NCI-H2081 treated with DMSO at 0.1 percent for 48 hours (cell line): ENCODE measurements around the gene PSMD11.

Experiments used
- DNase-seq: peaks from one replicate; lab custom pipeline; 2025; lab: John Stamatoyannopoulos, UW

The PSMD11 gene

DNA sequence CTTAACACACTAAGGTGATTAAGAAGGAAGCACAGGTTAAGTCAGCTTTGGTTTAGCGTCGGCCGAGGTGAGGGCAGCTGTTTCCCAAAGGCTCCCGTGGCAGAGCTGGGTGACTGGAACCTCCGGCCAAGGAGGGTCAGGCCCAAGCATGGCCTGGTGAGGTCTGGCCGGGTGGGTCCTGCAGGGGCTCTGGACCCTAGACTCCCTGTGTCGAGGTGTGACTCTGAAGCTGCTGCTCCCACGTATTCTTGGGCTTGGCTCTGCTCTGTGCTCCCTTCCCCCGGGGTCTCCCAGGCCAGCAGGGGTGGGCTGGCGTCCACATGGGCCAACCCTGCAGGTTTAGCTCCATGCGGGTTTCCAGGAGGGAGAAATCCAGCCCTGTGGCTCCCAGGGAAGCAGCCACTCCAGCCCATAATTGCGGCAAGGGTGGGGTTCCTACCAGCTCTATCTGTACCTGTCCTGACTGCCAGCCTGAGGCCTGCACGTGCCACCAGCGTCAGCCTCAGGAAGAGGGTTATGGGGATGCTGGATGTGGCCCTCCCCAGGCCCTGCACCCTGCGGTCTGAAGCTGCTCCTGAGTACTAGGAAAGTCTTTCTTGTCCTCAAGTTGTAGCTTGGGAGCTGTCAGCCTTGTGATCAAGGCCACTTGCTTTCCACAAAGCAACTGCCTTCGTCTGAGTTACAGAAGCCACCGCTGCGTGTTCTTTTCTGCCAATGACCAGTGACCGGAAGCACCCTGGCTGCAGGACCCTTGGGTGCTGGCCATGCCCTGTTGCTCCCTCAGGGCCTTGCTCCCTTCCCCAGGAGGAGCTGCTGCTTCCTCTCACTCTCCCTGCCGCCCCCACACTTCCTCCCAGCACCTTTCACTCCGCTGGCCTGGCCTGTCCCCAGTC is 47.3 kb downstream of the PSMD11 start:
- DNase-seq = no peak

DNA sequence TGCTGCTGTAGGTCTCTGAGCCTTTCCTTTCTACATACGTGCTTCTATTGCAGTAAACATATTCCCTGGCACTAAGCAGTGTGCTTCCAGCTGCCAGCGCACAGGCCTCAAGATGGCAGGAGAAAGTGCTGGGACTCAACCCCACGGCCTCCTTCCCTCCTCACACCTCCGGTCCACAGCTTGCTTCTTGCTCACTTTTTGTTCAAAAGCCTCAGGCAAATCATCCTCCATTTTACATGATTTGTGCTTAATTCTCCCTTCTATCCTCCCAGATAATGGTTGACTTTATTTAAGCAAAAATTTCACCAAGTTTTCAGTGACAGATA is 47.9 kb downstream of the PSMD11 start:
- DNase-seq = no peak

DNA sequence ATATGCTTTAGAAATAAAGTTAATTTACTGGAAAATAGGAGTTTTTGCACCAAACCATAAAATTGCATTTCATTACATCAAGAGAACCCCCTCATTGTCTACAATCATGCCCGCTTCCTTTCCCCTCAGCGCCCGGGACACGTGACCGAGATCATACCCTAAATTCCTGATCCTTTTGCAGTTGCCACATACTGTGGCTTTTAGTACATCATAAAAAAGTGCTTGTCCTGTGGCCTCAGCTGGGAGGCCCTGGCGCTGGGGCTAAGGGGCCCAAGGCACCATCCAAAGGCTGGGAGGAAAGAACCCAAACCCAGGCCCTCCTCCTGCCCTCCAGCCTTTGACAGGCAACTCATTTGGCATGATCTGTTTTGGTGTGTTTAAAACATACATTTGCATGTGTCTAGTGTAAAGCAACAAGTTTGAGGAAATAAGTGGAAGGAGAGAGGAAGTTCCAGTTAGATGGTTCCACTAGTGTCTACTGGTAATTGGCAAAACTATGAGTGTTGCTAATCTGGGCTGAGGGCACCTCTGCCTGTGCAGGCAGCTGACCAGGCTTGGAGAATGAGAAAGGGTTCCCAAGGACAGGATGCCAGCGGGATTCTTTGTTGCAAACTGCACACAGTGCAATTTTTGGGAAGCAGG is 48.5 kb downstream of the PSMD11 start:
- no peak for DNase-seq

DNA sequence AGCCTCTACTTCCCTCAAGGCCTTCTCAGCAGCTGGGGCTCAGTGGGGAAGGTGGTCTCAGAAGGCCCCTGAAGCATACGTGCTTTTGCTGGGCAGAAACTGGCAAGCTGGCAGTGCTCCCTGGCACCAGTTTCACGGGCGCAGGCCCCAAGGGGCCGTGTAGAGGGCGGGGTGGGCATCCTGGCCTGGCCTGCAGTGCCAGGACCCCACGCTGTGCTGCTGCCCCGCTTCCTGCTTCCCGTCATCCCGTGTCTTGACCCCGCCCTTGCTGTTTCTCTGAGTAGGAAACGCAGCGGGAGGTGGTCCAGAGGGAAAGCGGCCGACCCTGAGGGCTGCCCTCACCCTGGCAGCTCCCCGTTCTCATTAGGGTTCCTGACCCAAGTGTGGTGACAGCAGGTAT is 49.3 kb downstream of the PSMD11 start:
- DNase-seq = no peak

DNA sequence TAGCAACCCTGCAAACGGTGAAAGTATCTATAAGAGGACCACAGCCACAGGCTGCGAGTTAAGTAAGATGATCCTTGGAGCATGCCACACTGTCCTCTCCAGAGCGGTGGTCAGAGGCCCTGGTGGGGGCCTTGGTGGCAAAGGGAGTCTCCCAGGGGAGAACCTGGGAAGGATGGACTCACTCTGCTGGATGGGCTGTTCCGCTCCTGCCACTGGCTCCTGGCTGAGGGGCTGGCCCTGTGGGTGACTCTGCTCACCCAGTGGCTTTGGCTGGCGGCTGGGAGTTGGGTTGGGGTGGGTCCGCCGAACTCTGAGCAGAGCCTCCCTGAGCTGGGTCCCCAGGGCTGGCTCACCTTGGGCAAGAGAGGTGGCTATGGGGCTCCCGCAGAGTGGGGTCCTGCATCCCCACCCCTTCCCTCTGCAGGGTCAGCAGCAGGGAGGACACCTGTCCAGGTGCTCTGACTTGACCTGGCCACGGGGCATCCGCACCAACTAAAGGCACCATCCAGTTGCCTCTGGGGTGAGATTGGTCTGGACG is 49.7 kb downstream of the PSMD11 start:
- no peak for DNase-seq

DNA sequence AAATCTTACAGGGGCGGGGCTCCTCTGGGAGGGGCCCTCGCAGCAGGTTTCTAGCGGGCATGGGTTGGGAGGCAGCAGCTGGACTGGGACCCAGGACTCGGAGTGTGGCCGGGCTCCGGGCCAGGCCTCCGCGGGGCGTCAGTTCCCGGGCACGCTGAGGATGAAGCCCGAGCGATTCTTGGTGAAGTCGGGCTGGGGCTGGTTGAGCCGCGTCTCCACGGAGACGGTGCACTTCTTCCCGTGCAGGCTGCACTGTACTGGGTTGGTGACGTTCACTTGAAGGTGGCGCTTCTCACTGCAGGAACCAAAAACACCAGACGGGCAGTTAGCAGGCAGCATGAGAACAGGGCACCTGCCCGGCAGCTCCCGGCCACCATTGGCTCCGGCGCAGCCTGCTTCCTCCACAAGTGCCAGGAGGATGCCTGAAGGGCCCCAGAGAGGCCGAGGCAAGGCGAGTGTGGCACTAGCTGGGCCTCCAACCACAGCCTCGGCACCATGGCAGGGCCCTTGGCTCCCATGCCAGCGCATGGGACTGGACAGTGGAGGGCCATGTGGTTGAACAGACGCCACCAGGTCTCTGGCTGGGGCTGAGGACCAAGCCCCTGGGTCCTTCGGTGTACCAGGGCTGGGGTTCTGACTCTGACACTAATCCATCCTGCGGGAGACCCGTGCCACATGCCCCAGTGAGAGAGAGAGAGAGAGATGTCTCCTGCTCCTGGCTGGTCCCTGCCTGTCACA is 50.5 kb downstream of the PSMD11 start:
- no peak for DNase-seq

DNA sequence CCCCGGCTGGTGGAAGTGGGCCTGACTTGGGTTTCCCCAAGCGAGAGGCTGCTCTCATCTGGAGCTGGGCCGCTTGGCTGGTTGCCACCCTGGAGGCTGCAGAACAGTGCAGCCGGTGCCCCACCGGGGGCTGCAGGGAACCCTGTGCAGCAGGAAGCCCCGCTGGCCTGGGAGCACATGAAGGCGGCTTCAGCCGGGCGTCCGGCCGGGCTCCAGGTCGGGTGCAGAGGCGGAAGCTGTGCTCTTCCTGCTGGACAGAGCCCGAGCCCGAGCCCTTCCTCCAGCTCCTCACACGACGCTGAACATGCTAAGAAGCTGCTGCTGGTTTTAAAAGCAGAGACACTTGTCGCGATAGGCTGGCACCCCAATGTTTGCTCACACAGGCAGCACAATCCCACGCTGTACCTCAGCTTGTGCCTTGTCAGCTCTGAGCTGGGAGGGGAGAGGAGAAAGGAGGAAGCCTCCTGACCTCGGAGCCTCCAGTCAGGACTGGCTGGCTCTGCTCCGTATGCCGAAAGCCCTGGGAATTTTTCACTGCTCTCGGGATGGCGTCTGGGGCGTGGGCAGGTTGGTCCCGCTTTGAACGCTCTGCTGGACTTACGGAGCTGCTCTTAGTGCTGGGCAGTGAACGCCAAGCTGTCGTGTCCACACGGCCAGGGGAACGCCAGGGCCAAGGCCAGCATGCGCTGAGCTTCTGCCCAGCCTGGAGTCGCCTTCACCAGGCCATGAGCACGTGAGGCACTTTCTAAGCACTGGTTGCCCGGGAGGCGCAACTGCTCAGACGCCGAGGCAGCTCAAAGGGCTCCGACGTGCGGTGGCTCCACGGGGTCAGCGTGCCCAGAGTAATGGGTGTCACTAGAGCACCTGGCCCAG is 51.3 kb downstream of the PSMD11 start:
- no peak for DNase-seq

DNA sequence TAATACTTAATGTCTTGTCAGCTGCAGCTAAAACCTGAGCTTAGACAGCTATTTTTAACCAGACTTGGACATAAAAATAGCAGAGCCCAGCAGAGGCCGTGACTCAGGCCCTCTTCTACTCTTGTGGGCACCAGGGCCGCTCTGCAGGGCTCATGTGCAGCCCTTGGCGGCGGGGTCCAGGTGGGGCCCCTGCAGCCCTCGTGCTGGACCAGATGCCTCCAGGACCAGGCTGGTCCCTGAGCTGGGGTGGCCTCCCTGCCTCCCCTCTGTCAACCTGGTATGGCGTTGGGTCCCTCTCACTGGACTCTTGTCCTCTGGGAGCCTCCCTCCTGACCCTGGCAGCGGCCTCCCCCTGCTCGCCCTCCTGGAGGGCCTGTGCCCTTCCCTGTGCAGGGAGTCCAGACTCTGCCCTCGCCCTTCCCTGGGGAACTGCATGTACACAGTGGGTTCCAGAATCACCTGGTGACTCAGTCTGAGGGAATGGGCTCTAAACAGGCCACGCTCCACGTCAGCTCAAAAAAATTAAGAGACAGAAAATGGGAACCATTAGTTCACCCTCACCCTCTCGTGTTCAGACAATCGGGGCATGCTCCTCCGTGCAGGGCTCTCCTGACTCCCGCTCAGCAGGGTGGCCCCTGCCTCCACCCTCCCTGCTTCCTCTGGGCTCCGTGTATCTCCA is 52.2 kb downstream of the PSMD11 start:
- no peak for DNase-seq

DNA sequence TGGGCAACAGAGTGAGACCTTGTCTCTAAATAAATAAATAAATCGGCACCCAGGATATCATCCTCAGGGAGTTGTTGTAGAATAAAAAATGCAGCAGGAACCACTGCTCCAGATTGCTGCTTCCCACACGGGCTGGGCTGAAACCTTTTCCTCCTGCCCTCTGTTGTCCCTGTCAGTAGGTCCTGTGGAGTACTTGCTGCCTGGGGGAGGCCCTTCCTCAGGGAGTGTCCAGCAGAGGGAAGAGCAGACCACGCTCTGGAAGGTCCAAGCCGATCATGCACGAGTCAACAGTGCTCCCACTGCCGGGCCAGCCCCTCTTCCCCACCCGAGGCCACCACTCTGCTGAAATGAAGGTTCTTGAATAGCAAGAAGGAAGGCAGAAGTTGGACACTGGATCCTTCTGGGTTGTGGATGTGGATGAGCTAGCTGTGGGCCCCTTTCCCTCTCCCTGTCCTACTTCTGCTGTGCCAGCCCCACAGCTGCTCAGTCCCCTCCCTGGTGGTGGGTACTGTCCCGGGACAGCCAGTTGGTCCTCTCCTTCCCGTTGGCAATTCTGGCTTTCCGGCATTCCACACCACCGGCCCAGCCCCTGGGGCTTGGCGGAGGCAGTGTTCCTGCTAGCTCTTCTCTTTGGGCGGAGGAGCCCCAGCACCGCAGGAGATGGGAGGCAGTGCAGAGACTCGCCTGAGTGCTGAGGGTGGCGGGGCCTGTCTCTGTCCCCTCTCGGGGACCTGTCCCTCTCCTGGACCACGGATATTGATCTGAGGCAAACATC is 53.3 kb downstream of the PSMD11 start:
- DNase-seq = no peak

DNA sequence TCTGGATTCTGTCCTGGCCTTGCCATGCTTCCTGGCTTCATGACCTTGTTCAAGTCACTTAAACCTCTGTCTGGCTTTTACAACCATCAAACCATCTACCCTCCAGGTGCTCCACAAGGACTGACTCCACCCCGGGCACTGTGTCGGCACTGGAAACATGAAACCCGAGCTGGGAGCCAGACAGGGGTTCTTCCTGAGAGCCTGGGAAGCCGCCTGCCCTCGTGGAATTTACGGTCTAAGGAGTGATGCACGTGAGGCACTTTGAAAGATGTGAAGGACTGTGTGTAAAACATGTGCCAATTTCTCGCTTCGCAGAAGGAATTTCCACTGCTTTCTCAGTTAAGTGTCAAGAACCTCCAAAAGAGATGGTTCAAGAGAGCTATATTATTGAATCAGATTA is 54.1 kb downstream of the PSMD11 start:
- no peak for DNase-seq

DNA sequence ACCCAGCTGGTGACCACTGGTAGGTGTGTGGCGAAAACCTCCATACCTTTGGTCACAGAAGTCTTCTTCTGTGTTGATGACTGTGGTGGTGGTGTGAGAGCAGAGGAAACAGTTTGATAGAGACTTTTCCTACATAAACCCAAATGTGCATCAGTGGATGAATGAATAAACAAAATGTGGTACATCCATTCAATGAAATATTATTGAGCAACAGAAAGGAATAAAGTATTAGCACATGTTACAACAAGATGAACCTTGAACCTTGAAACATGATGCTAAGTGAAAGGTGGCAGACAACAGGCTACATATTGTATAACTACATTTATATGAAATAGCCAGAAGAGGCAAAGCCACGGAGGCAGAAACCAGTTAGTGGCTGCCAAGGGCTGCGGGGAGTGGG is 57.7 kb downstream of the PSMD11 start:
- DNase-seq = no peak

DNA sequence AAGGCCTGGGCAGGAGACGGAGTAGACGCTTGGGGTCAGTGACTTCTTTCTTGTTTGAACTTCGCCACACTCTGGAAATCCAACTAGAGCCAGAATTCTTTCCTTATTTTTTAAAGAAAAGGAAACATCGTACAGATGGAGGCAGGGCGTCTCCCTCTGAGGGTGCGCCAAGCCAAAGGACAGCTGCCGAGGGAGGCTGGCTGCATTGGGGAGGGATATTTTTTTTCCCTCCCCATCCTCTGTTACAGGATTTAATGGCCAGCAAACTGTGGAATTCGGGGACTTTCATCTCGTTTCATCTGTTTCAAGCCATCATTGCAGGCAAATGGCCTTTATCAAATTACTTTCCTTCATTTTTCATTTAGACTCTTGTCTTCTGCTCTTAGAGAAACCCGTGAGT is 58.4 kb downstream of the PSMD11 start:
- no peak for DNase-seq

DNA sequence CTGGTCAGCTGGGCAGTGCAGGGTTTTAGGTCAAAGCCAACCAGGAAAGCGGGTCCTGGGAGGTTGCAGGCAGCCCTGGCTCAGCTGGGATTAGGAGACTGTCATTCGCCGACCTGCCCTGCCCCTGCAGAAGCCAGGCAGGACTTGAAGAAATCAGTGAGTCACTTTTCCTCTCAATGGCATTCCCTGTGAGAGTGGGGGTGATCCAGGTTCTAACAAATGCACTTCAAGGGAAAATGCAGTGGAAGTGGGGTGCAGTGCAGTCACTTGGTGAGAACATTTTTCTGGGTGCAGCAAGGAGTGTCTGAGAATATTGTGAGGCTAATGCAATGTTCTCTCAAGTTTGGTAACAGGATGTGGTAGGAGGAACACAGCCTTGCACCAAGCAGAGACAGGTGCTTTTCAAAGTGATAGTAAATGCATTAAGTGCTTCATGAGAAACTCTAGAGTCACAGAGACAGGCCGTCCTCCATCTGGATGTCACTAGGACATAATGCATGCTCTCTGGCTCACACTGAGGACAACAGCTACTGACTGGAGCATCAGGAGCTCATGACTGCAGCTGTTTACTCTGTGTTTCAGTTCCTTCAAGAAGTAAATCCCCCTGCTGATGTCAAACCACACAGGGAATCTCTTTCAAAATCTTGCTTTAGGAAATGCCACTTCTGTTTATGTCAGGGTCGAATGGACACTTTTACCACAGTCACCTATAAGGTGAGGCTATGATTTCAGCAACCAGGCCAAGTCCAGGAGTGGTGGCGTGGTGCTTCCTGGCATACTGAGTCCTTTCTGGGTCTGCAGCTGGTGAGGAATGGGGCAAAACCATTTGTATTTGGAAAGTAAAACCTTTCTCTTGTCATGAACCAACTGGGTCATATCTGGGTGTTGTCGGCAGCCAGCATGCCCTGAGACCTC is 59.2 kb downstream of the PSMD11 start:
- no peak for DNase-seq

DNA sequence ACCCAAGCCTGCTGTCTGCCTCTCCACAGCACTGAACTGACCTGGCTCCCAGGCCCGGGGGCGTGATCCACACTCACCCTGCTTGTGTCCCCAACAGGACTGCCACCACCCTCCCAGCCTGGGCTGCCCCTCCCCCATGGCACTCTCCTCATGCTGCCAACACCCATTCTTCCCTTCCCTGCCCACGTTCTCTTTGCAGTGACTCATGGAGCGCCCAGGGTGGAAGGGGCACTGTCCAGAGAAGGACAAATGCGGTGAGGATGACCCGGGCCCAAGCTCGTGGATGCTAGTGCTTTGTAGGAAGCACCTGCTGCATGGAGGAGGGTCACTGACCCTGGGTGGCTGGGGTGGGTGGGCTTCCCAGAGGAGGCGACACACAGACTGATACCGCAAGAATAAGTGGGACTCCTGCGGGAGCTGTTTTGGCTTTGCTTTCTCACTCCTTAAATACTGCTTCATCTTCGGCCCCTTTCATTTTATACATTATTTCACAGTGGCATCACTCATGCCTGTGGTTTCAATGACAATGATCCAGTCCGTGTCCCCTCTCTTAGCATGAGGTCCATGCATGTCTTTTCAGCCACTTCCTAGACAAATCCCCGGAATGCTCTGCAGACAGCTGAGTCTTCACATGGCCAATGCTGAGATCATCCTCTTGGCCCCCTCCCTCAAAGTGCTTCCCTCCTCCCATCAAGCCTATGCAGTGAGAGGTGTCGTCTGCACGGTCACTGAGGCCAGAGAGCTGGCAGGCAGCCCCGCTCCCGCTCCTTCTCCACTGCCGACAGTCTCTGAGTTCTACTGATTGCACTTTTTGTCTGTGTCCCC is 60.1 kb downstream of the PSMD11 start:
- DNase-seq = no peak

DNA sequence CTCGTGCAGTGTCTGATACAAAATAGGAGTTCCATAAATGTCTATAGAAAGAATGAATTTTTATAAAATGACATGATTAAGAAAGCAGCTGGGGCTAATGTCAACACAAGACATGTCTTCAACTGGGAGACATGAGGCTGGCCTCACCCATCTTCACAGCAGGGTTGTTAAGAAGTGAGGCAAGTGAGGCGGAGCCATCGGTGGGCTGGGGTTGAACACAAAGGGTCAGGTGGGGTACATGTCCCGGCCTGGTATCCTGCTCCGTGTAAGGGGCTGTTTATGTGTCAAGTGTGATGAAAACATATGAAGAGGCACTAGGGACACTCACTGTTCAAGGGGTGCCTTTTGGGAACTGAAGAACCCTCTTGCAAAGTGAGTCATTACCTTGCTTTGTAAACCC is 64.6 kb downstream of the PSMD11 start:
- no peak for DNase-seq

DNA sequence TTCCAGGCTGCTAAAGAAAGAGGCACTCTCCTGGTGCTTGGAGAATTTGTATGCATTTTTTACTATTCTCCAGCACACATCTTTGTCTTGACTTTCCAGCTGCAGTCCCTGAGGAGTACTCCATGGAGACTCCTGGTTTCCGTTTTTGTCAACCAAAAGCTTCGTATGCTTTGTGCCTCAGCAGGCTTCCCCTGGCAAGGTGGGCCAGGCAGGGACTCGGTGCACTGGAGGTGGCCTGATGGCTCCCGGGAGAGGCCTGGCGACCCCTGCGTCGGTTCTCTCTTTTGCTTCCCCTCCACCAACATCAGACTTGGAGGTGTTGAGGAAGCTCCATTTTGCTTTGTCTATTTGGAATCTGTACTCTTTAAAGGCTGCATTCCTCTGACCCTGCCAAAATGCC is 66.2 kb downstream of the PSMD11 start:
- no peak for DNase-seq

DNA sequence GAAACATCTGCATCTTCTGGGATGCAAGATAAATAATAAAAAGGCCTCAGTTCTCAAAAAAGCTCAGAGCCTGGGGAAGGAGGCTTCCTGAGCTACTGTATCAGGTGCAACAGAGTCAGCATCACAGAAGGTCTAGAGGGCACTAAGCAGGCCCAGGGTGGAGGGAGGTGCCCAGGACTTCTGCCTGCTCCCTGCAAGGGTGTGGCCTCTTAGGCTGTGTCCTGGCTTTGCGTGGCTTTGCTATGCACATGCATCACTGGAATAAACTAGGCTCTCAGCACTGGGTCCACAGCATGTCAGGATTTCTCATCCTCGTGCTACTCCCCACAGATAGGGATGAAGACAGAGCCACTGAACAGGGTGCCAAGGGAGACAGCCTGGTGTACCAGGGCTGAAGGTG is 68.0 kb downstream of the PSMD11 start:
- DNase-seq = no peak

DNA sequence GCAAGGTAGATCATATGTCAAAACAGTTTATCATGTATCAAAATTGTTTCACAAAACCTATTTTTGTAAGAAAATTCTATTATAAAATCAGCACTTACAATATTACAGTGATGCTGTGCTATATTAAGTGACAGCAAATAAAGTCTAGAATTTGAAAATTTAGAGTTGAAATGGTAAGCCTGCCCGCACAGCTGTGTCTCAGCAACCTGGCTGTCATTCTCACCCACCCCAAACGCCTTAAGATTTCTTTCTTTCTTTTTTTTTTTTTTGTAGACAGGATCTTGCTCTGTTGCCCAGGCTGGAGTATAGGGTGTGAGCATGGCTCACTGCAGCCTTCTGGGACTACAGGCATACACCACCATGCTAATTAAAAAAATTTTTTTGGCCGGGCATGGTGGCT is 69.3 kb downstream of the PSMD11 start:
- no peak for DNase-seq

DNA sequence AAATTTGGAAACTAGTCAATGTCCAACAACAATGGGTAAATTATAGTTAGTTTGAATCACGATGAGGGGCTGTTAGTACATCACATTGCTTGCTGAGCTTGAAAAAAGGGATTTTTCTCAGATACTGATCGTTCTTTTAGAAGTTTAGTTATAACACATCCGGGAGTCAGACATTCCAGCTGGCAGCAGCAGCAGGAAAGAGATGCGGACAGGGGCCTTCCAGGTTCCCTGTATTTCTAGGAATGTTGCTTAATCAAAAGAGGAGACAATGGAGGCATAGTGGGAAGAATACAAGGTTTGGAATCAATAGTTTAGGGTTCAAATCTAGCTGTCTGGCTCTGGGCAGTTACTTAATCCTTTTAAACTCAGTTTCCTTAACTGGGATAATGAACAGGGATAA is 70.3 kb downstream of the PSMD11 start:
- no peak for DNase-seq
